HEK293 (cell line): ENCODE measurements around the gene UVSSA.

ENCODE experiments used
- MYNN ChIP-seq: fragments of 450-650 bp; formaldehyde crosslinking; IDR thresholded peaks from 2 replicates; pipeline ENCODE4 v1.5.1; 2016; ENCODE audit warnings: missing biosample characterization, missing genetic modification characterization, borderline replicate concordance
- PRDM4 ChIP-seq: fragments of 450-650 bp; formaldehyde crosslinking; IDR thresholded peaks from 2 replicates; pipeline ENCODE4 v1.5.1; 2017; ENCODE audit warnings: missing biosample characterization, missing genetic modification characterization
- YY1 ChIP-seq: fragments of 450-650 bp; formaldehyde crosslinking; IDR thresholded peaks from 2 replicates; pipeline ENCODE4 v1.5.1; 2018; ENCODE audit warnings: missing biosample characterization, missing genetic modification characterization
- ZBTB7A ChIP-seq: fragments of 450-650 bp; formaldehyde crosslinking; IDR thresholded peaks from 2 replicates; pipeline ENCODE4 v1.5.1; 2016; ENCODE audit warnings: low read depth, missing biosample characterization, missing genetic modification characterization
- ZNF148 ChIP-seq: fragments of 450-650 bp; formaldehyde crosslinking; IDR thresholded peaks from 2 replicates; pipeline ENCODE4 v1.5.0; 2017; ENCODE audit warnings: missing biosample characterization, missing genetic modification characterization, borderline replicate concordance
- ZNF239 ChIP-seq: fragments of 450-650 bp; formaldehyde crosslinking; IDR thresholded peaks from 2 replicates; pipeline ENCODE4 v1.5.1; 2016; ENCODE audit warnings: missing biosample characterization, missing genetic modification characterization
- ZNF704 ChIP-seq: fragments of 450-650 bp; formaldehyde crosslinking; IDR thresholded peaks from 2 replicates; pipeline ENCODE4 v1.5.1; 2016; ENCODE audit warnings: missing biosample characterization, missing genetic modification characterization

GRCh38 chr4:1329408-1330371 lies 17.3 kb upstream of the UVSSA start:
- TF ChIP-seq ZNF704 (no peak), MYNN (tag by site-specific recombination) (no peak), PRDM4 (tag by site-specific recombination) (no peak), YY1 (no peak), ZNF148 (tag by site-specific recombination) (no peak), ZBTB7A (tag by site-specific recombination) (no peak), ZNF239 (no peak)
